22Rv1 (cell line): ENCODE results near the gene MMRN1.

Experiments
- H3K27ac ChIP-seq: fragments of 450-650 bp; 2 replicates; pipeline ENCODE4 v1.5.1; 2017
- ZFX ChIP-seq: fragments of 450-650 bp; IDR thresholded peaks from 2 replicates; pipeline ENCODE4 v1.6.1; 2017; ENCODE audit warnings: antibody characterized with exemption, borderline replicate concordance
- TF ChIP-seq, protein P1 (sequence below): fragments of 450-650 bp; IDR thresholded peaks from 2 replicates; pipeline ENCODE4 v1.5.1; 2017; ENCODE audit warnings: mild to moderate bottlenecking

The MMRN1 gene, protein sequence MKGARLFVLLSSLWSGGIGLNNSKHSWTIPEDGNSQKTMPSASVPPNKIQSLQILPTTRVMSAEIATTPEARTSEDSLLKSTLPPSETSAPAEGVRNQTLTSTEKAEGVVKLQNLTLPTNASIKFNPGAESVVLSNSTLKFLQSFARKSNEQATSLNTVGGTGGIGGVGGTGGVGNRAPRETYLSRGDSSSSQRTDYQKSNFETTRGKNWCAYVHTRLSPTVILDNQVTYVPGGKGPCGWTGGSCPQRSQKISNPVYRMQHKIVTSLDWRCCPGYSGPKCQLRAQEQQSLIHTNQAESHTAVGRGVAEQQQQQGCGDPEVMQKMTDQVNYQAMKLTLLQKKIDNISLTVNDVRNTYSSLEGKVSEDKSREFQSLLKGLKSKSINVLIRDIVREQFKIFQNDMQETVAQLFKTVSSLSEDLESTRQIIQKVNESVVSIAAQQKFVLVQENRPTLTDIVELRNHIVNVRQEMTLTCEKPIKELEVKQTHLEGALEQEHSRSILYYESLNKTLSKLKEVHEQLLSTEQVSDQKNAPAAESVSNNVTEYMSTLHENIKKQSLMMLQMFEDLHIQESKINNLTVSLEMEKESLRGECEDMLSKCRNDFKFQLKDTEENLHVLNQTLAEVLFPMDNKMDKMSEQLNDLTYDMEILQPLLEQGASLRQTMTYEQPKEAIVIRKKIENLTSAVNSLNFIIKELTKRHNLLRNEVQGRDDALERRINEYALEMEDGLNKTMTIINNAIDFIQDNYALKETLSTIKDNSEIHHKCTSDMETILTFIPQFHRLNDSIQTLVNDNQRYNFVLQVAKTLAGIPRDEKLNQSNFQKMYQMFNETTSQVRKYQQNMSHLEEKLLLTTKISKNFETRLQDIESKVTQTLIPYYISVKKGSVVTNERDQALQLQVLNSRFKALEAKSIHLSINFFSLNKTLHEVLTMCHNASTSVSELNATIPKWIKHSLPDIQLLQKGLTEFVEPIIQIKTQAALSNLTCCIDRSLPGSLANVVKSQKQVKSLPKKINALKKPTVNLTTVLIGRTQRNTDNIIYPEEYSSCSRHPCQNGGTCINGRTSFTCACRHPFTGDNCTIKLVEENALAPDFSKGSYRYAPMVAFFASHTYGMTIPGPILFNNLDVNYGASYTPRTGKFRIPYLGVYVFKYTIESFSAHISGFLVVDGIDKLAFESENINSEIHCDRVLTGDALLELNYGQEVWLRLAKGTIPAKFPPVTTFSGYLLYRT

GRCh38 chr4:89894649-89895550 is at the start of gene MMRN1:
Gene MMRN1, plus strand, starts transcription at chr4:89894854. Its CDS starts 118 bp downstream, at chr4:89894972.
- TF ChIP-seq ZFX, result no peak
- TF ChIP-seq, protein P1, sequence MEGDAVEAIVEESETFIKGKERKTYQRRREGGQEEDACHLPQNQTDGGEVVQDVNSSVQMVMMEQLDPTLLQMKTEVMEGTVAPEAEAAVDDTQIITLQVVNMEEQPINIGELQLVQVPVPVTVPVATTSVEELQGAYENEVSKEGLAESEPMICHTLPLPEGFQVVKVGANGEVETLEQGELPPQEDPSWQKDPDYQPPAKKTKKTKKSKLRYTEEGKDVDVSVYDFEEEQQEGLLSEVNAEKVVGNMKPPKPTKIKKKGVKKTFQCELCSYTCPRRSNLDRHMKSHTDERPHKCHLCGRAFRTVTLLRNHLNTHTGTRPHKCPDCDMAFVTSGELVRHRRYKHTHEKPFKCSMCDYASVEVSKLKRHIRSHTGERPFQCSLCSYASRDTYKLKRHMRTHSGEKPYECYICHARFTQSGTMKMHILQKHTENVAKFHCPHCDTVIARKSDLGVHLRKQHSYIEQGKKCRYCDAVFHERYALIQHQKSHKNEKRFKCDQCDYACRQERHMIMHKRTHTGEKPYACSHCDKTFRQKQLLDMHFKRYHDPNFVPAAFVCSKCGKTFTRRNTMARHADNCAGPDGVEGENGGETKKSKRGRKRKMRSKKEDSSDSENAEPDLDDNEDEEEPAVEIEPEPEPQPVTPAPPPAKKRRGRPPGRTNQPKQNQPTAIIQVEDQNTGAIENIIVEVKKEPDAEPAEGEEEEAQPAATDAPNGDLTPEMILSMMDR, result no peak
- no peak within 1 kb of the TSS for H3K27ac ChIP-seq

GRCh38 chr4:89847571-89848325 is 46.9 kb upstream of the MMRN1 start:
- TF ChIP-seq, protein P1, result no peak
- TF ChIP-seq ZFX, result no peak
- no peak overlapping the region for H3K27ac ChIP-seq

- H3K27ac ChIP-seq, result no peak overlapping the region
- TF ChIP-seq, protein P1, result no peak
- TF ChIP-seq ZFX, result no peak
These were observed 39.4 kb upstream of the MMRN1 start for GRCh38 chr4:89855236-89855635.

DNA sequence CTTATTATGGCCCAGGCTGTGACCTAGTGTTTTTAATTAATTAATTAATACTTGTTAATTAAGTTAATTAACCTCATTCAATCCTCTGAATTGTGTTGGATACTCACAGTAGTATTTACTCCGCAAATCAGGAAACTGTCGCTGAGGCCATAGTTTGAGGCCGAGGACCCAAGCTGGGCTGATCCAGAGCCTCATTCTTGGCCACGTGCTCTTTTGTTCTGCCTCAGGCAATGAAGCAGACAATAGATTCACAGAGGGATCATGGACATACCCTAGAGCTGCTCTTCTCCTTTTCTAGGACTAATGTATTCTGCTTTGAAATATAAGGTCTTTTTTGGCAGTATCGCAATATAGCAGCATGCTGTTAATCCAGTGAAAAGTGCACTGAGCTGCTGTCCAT is 33.7 kb upstream of the MMRN1 start:
- TF ChIP-seq ZFX, result no peak
- TF ChIP-seq, protein P1, result no peak
- H3K27ac ChIP-seq, result no peak overlapping the region

DNA sequence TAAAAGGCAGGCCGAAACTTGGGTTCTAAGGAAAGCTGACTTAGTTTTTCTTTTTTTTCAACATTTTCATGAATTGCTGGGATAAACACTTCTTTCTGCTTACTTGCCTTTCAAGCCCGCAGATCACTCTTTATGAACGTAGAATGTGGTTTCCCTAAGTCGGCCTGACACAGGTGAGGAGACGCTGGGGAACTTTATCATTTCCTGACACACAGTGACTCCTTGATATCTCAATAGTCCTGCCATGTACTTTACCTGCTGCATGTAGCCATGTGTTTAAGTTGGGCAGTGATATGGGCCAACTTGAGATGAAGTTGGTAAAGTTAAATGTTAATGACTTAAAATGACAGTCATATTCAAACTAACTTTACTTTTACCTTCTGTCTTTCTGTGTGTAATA is 31.1 kb upstream of the MMRN1 start:
- no peak for TF ChIP-seq ZFX
- TF ChIP-seq, protein P1, result no peak
- H3K27ac ChIP-seq, result no peak overlapping the region

GRCh38 chr4:89868276-89868675 is 26.4 kb upstream of the MMRN1 start:
- H3K27ac ChIP-seq, result no peak overlapping the region
- TF ChIP-seq, protein P1, result no peak
- TF ChIP-seq ZFX, result no peak
